Left renal cortex interstitium (tissue), 4 donors: ENCODE measurements around the gene PLB1. TPM values are rescaled to one million over a fixed set of nuclear protein-coding genes. Genes with fewer than 3 reads are reported as not detected.
A peak's percentile ranks its signal among the peaks of the same experiment; 100 is the strongest.

Experiments used
- DNase-seq, 4 donors: peaks; one replicate each; pipeline ENCODE4 v3.0.0-alpha.2; 2013; ENCODE audit warnings: low read depth in 4 of 4, low spot score in 2 of 4, missing footprints in 1 of 4
- polyA plus RNA-seq, 4 donors: library from polyadenylated mRNA; unstranded; fragments of 120-200 nt; gene quantifications; one replicate each; pipeline ENCODE4 v1.2.1, GENCODE V29; 2013; ENCODE audit not compliant: insufficient read length in 4 of 4

Gene PLB1
- polyA plus RNA-seq, 4 donors: 0.84 to 1.7 (median 1.4) TPM

GRCh38 chr2:28496781-28497180 lies 921 bp downstream of the PLB1 start:
- no peak for DNase-seq

GRCh38 chr2:28497206-28497605 lies 1.3 kb downstream of the PLB1 start:
- no peak for DNase-seq

GRCh38 chr2:28499282-28499681 lies 3.4 kb downstream of the PLB1 start:
- no peak for DNase-seq

- no peak for DNase-seq
Observed at GRCh38 chr2:28505361-28505760, 9.5 kb downstream of the PLB1 start.

- no peak for DNase-seq
Observed at GRCh38 chr2:28506112-28506910, 10.5 kb downstream of the PLB1 start.

- peak in 2 of 4 donors; percentile 25 to 31 for DNase-seq
Observed at GRCh38 chr2:28507796-28508764, 12.2 kb downstream of the PLB1 start.

GRCh38 chr2:28509361-28509760 lies 13.5 kb downstream of the PLB1 start:
- no peak for DNase-seq

- DNase-seq: no peak
Observed at GRCh38 chr2:28510184-28510583, 14.3 kb downstream of the PLB1 start.

- DNase-seq: no peak
Observed at GRCh38 chr2:28511871-28512606, 16.2 kb downstream of the PLB1 start.

- DNase-seq: no peak
Observed at GRCh38 chr2:28512607-28512965, 16.7 kb downstream of the PLB1 start.

- DNase-seq: no peak
Observed at GRCh38 chr2:28513097-28513496, 17.2 kb downstream of the PLB1 start.

- no peak for DNase-seq
Observed at GRCh38 chr2:28515176-28515751, 19.4 kb downstream of the PLB1 start.

- DNase-seq: no peak
Observed at GRCh38 chr2:28516430-28516829, 20.6 kb downstream of the PLB1 start.

GRCh38 chr2:28516950-28517349 lies 21.1 kb downstream of the PLB1 start:
- no peak for DNase-seq

GRCh38 chr2:28521663-28522062 lies 25.8 kb downstream of the PLB1 start:
- no peak for DNase-seq

GRCh38 chr2:28522481-28522880 lies 26.6 kb downstream of the PLB1 start:
- DNase-seq: no peak

GRCh38 chr2:28523902-28524301 lies 28.0 kb downstream of the PLB1 start:
- DNase-seq: no peak

GRCh38 chr2:28525481-28525880 lies 29.6 kb downstream of the PLB1 start:
- no peak for DNase-seq

- DNase-seq: no peak
Observed at GRCh38 chr2:28526527-28527132, 30.8 kb downstream of the PLB1 start.

GRCh38 chr2:28527196-28527595 lies 31.3 kb downstream of the PLB1 start:
- no peak for DNase-seq
